Inflammatory macrophage treated with lipopolysaccharide for 4 hours (primary cell): ENCODE data around the gene LCN9.

Experiments
- DNase-seq: peaks from one replicate; pipeline ENCODE4 v3.0.0-alpha.2; 2020

Gene LCN9

GRCh38 chr9:135673941-135674340 lies 10.8 kb downstream of the LCN9 start:
- DNase-seq, result no peak

- DNase-seq, result no peak
Observed at GRCh38 chr9:135674977-135675376, 11.9 kb downstream of the LCN9 start.

GRCh38 chr9:135676891-135677290 lies 13.8 kb downstream of the LCN9 start:
- no peak for DNase-seq

GRCh38 chr9:135677641-135678168 lies 14.6 kb downstream of the LCN9 start:
- DNase-seq, result no peak

GRCh38 chr9:135678236-135679017 lies 15.3 kb downstream of the LCN9 start:
- no peak for DNase-seq

GRCh38 chr9:135680056-135680455 lies 16.9 kb downstream of the LCN9 start:
- DNase-seq, result no peak

- DNase-seq, result no peak
Observed at GRCh38 chr9:135681161-135681560, 18.1 kb downstream of the LCN9 start.

- no peak for DNase-seq
Observed at GRCh38 chr9:135683401-135684034, 20.4 kb downstream of the LCN9 start.

- DNase-seq, result no peak
Observed at GRCh38 chr9:135684691-135685090, 21.6 kb downstream of the LCN9 start.

GRCh38 chr9:135687216-135687615 lies 24.1 kb downstream of the LCN9 start:
- DNase-seq, result no peak

GRCh38 chr9:135689011-135689410 lies 25.9 kb downstream of the LCN9 start:
- no peak for DNase-seq

- DNase-seq, result no peak
Observed at GRCh38 chr9:135690836-135691570, 27.9 kb downstream of the LCN9 start.

GRCh38 chr9:135692410-135692809 lies 29.3 kb downstream of the LCN9 start:
- DNase-seq, result no peak

- DNase-seq, result no peak
Observed at GRCh38 chr9:135693265-135693664, 30.2 kb downstream of the LCN9 start.

GRCh38 chr9:135693771-135694170 lies 30.7 kb downstream of the LCN9 start:
- DNase-seq, result no peak

GRCh38 chr9:135694414-135694813 lies 31.3 kb downstream of the LCN9 start:
- DNase-seq, result no peak

- DNase-seq, result no peak
Observed at GRCh38 chr9:135695036-135695435, 31.9 kb downstream of the LCN9 start.

- no peak for DNase-seq
Observed at GRCh38 chr9:135695642-135696041, 32.5 kb downstream of the LCN9 start.

GRCh38 chr9:135696446-135696845 lies 33.3 kb downstream of the LCN9 start:
- no peak for DNase-seq

- no peak for DNase-seq
Observed at GRCh38 chr9:135697226-135697625, 34.1 kb downstream of the LCN9 start.

- no peak for DNase-seq
Observed at GRCh38 chr9:135698236-135698635, 35.1 kb downstream of the LCN9 start.

GRCh38 chr9:135698767-135699166 lies 35.7 kb downstream of the LCN9 start:
- no peak for DNase-seq

- no peak for DNase-seq
Observed at GRCh38 chr9:135699440-135699839, 36.3 kb downstream of the LCN9 start, which contains the start of gene SOHLH1. Gene SOHLH1, minus strand, starts transcription at chr9:135699481. Its CDS starts 14 bp downstream, at chr9:135699467.

- DNase-seq, result no peak
Observed at GRCh38 chr9:135700525-135700924, 37.4 kb downstream of the LCN9 start.
